Stimulated activated CD4-positive, alpha-beta T cell treated with anti-CD3 and anti-CD28 coated beads, Interleukin-4, amount 100 ng/mL, for 1 hour (primary cell): ENCODE data around the gene PLA2G3.
"Not testable (repeated sequence)": the region's sequence is repeated elsewhere in the genome, so short reads cannot be mapped to it uniquely, and the experiment has no call there.

Source experiments
- DNase-seq: peaks from one replicate; pipeline ENCODE4 v3.0.0-alpha.2; 2020

Gene PLA2G3

GRCh38 chr22:31098632-31099110, 41.6 kb downstream of the PLA2G3 start:
- DNase-seq, result no peak

- no peak for DNase-seq
Observed at GRCh38 chr22:31097941-31098631, 42.2 kb downstream of the PLA2G3 start.

- not testable (repeated sequence) for DNase-seq
Observed at GRCh38 chr22:31097539-31097938, 42.8 kb downstream of the PLA2G3 start.

- no peak for DNase-seq
Observed at GRCh38 chr22:31096657-31097279, 43.5 kb downstream of the PLA2G3 start.

GRCh38 chr22:31095637-31096249, 44.6 kb downstream of the PLA2G3 start:
- DNase-seq, result no peak

GRCh38 chr22:31094741-31095140, 45.6 kb downstream of the PLA2G3 start:
- DNase-seq, result no peak

GRCh38 chr22:31094021-31094551, 46.2 kb downstream of the PLA2G3 start:
- DNase-seq, result no peak

- DNase-seq, result no peak
Observed at GRCh38 chr22:31093086-31093850, 47.0 kb downstream of the PLA2G3 start.

GRCh38 chr22:31092161-31092560, 48.1 kb downstream of the PLA2G3 start:
- no peak for DNase-seq

GRCh38 chr22:31091106-31091975, 49.0 kb downstream of the PLA2G3 start:
- no peak for DNase-seq

- DNase-seq, result no peak
Observed at GRCh38 chr22:31090217-31091085, 49.9 kb downstream of the PLA2G3 start.

- peak; percentile 32 for DNase-seq
Observed at GRCh38 chr22:31089160-31090100, 50.9 kb downstream of the PLA2G3 start.

- no peak for DNase-seq
Observed at GRCh38 chr22:31088233-31088986, 51.9 kb downstream of the PLA2G3 start.

- no peak for DNase-seq
Observed at GRCh38 chr22:31087744-31088215, 52.5 kb downstream of the PLA2G3 start.

- no peak for DNase-seq
Observed at GRCh38 chr22:31086703-31087330, 53.5 kb downstream of the PLA2G3 start.

- no peak for DNase-seq
Observed at GRCh38 chr22:31085928-31086327, 54.4 kb downstream of the PLA2G3 start.

GRCh38 chr22:31085493-31085824, 54.8 kb downstream of the PLA2G3 start:
- no peak for DNase-seq

GRCh38 chr22:31084811-31085492, 55.4 kb downstream of the PLA2G3 start:
- DNase-seq, result peak; percentile 89
